ENCODE measurements around the gene ZNF148.

- TF ChIP-seq CTCF (IDR thresholded peaks at IDR 0.05) (no peak), POLR2A (IDR thresholded peaks at IDR 0.05) (no peak)
Observed at GRCh38 chr3:125394406-125394805, 19.3 kb upstream of the ZNF148 start.
